ENCODE results near the gene OTOG.

OTOG gene

GRCh38 chr11:17506314-17506713 is 40.7 kb upstream of the OTOG start:
- H2AFZ ChIP-seq (ENCODE audit: low read depth, low read length, severe bottlenecking), result no peak overlapping the region
- no peaks in the 10 kb centered on the region for H3K9me3 ChIP-seq (ENCODE audit: insufficient read depth, low read length)
- no peak for TF ChIP-seq CTCF (IDR thresholded peaks at IDR 0.05; ENCODE audit: insufficient read depth, low read length, poor library complexity, severe bottlenecking)
- TF ChIP-seq EZH2phosphoT487 (conservative IDR thresholded peaks at IDR 0.05; ENCODE audit: low read length), result no peak
- no peaks in the 10 kb centered on the region for H3K27me3 ChIP-seq (ENCODE audit: low read length)
- no peaks in the 10 kb centered on the region for H4K20me1 ChIP-seq (ENCODE audit: low read depth, low read length)
- H3K9ac ChIP-seq (ENCODE audit: low read length), result no peak overlapping the region
- H3K79me2 ChIP-seq (ENCODE audit: insufficient read depth, low read length), result no peaks in the 10 kb centered on the region
- H3K36me3 ChIP-seq (ENCODE audit: low read length), result no peaks in the 10 kb centered on the region
- H3K27ac ChIP-seq (ENCODE audit: low read depth, low read length), result no peak overlapping the region
- H3K9me2 ChIP-seq (replicated peaks; ENCODE audit: insufficient read depth, low read length), result no peaks in the 10 kb centered on the region
- H3F3A ChIP-seq (ENCODE audit: insufficient read depth), result no peaks in the 10 kb centered on the region
- H3K4me3 ChIP-seq (ENCODE audit: insufficient read depth, low read length, poor library complexity, severe bottlenecking), result no peak overlapping the region
- H3K4me2 ChIP-seq (ENCODE audit: low read depth, low read length, poor library complexity, severe bottlenecking), result no peak overlapping the region

GRCh38 chr11:17506942-17507341 is 40.1 kb upstream of the OTOG start:
- H3K27me3 ChIP-seq (ENCODE audit: low read length), result no peaks in the 10 kb centered on the region
- H3K27ac ChIP-seq (ENCODE audit: low read depth, low read length), result no peak overlapping the region
- no peak overlapping the region for H3K4me2 ChIP-seq (ENCODE audit: low read depth, low read length, poor library complexity, severe bottlenecking)
- no peaks in the 10 kb centered on the region for H3K9me2 ChIP-seq (replicated peaks; ENCODE audit: insufficient read depth, low read length)
- no peaks in the 10 kb centered on the region for H3K36me3 ChIP-seq (ENCODE audit: low read length)
- no peaks in the 10 kb centered on the region for H3F3A ChIP-seq (ENCODE audit: insufficient read depth)
- no peaks in the 10 kb centered on the region for H4K20me1 ChIP-seq (ENCODE audit: low read depth, low read length)
- no peak overlapping the region for H3K4me3 ChIP-seq (ENCODE audit: insufficient read depth, low read length, poor library complexity, severe bottlenecking)
- no peak for TF ChIP-seq EZH2phosphoT487 (conservative IDR thresholded peaks at IDR 0.05; ENCODE audit: low read length)
- TF ChIP-seq CTCF (IDR thresholded peaks at IDR 0.05; ENCODE audit: insufficient read depth, low read length, poor library complexity, severe bottlenecking), result no peak
- no peak overlapping the region for H2AFZ ChIP-seq (ENCODE audit: low read depth, low read length, severe bottlenecking)
- no peak overlapping the region for H3K9ac ChIP-seq (ENCODE audit: low read length)
- H3K9me3 ChIP-seq (ENCODE audit: insufficient read depth, low read length), result no peaks in the 10 kb centered on the region
- H3K79me2 ChIP-seq (ENCODE audit: insufficient read depth, low read length), result no peaks in the 10 kb centered on the region

GRCh38 chr11:17507773-17508172 is 39.3 kb upstream of the OTOG start:
- Histone ChIP-seq H3K9ac (ENCODE audit: low read length) (no peak overlapping the region), H4K20me1 (ENCODE audit: low read depth, low read length) (no peaks in the 10 kb centered on the region), H2AFZ (ENCODE audit: low read depth, low read length, severe bottlenecking) (no peak overlapping the region), H3K4me2 (ENCODE audit: low read depth, low read length, poor library complexity, severe bottlenecking) (no peak overlapping the region), H3K27me3 (ENCODE audit: low read length) (no peaks in the 10 kb centered on the region), H3K9me2 (replicated peaks; ENCODE audit: insufficient read depth, low read length) (no peaks in the 10 kb centered on the region), H3K9me3 (ENCODE audit: insufficient read depth, low read length) (no peaks in the 10 kb centered on the region), H3F3A (ENCODE audit: insufficient read depth) (no peaks in the 10 kb centered on the region), H3K27ac (ENCODE audit: low read depth, low read length) (no peak overlapping the region), H3K36me3 (ENCODE audit: low read length) (no peaks in the 10 kb centered on the region), H3K4me3 (ENCODE audit: insufficient read depth, low read length, poor library complexity, severe bottlenecking) (no peak overlapping the region), H3K79me2 (ENCODE audit: insufficient read depth, low read length) (no peaks in the 10 kb centered on the region)
- TF ChIP-seq EZH2phosphoT487 (conservative IDR thresholded peaks at IDR 0.05; ENCODE audit: low read length) (no peak), CTCF (IDR thresholded peaks at IDR 0.05; ENCODE audit: insufficient read depth, low read length, poor library complexity, severe bottlenecking) (no peak)

Data from SU-DHL-6 (cell line).